HEK293 (cell line): ENCODE data around the gene KIF25.

Experiments
- CTCF ChIA-PET: fragments of 350-600 bp; formaldehyde crosslinking; extraction: SDS; loops from one replicate; lab custom pipeline; 2021; ENCODE audit warnings: antibody characterized with exemption; lab: Yijun Ruan, JAX
- POLR2A ChIA-PET: fragments of 300-600 bp; formaldehyde crosslinking; extraction: SDS; loops from one replicate; lab custom pipeline; 2020; ENCODE audit warnings: antibody characterized with exemption, inconsistent platforms; lab: Yijun Ruan, JAX
- H3K27ac ChIP-seq: fragments of 200-500 bp; sonication (Bioruptor generic); 2 replicates; pipeline ENCODE4 v1.5.1; 2014; ENCODE audit warnings: low read depth, low read length, control low read depth, inconsistent platforms; ENCODE audit errors: extremely low read depth
- H3K36me3 ChIP-seq, 2 experiments: fragments of 200-500 bp in 1 of 2; sonication (Bioruptor generic) in 1 of 2; 1 replicate in 1 of 2; 2 replicates in 1 of 2; pipeline ENCODE4 v1.5.1; 2014 to 2017; ENCODE audit warnings: inconsistent platforms in 2 of 2, low read length in 2 of 2; ENCODE audit not compliant: control insufficient read depth in 2 of 2, insufficient read depth in 1 of 2
- H3K4me1 ChIP-seq: fragments of 200-500 bp; sonication (Bioruptor generic); 2 replicates; pipeline ENCODE4 v1.5.1; 2014; ENCODE audit warnings: mild to moderate bottlenecking, low read length, inconsistent platforms; ENCODE audit not compliant: control insufficient read depth, insufficient read depth
- H3K4me3 ChIP-seq: 2 replicates; pipeline ENCODE4 v1.5.1; 2011; ENCODE audit warnings: low read depth, mild to moderate bottlenecking, control low read depth, low read length, moderate library complexity
- H3K9me3 ChIP-seq: fragments of 200-500 bp; sonication (Bioruptor generic); 2 replicates; pipeline ENCODE4 v1.5.1; 2014; ENCODE audit warnings: low read depth, low read length, inconsistent platforms; ENCODE audit not compliant: control insufficient read depth, insufficient read depth
- BCL6B ChIP-seq: fragments of 450-650 bp; formaldehyde crosslinking; IDR thresholded peaks from 2 replicates; pipeline ENCODE4 v1.5.1; 2017; ENCODE audit warnings: missing biosample characterization, missing genetic modification characterization
- GLI2 ChIP-seq: fragments of 450-650 bp; formaldehyde crosslinking; IDR thresholded peaks from 2 replicates; pipeline ENCODE4; 2017; ENCODE audit warnings: missing biosample characterization, missing genetic modification characterization, low read depth, borderline replicate concordance
- GLIS2 ChIP-seq: fragments of 450-650 bp; formaldehyde crosslinking; IDR thresholded peaks from 2 replicates; pipeline ENCODE4 v1.5.1; 2016; ENCODE audit warnings: missing biosample characterization, missing genetic modification characterization
- KLF1 ChIP-seq: fragments of 450-650 bp; formaldehyde crosslinking; IDR thresholded peaks from 2 replicates; pipeline ENCODE4 v1.5.1; 2016; ENCODE audit warnings: missing biosample characterization, missing genetic modification characterization
- KLF17 ChIP-seq: fragments of 450-650 bp; formaldehyde crosslinking; IDR thresholded peaks from 2 replicates; pipeline ENCODE4 v1.5.1; 2016; ENCODE audit warnings: missing biosample characterization, missing genetic modification characterization
- KLF8 ChIP-seq: fragments of 450-650 bp; formaldehyde crosslinking; IDR thresholded peaks from 2 replicates; pipeline ENCODE4 v1.5.1; 2016; ENCODE audit warnings: missing biosample characterization, missing genetic modification characterization
- MYNN ChIP-seq: fragments of 450-650 bp; formaldehyde crosslinking; IDR thresholded peaks from 2 replicates; pipeline ENCODE4 v1.5.1; 2016; ENCODE audit warnings: missing biosample characterization, missing genetic modification characterization, borderline replicate concordance
- TCF7L2 ChIP-seq: IDR thresholded peaks from 2 replicates; pipeline ENCODE4 v1.6.1; 2011; ENCODE audit warnings: low read depth, mild to moderate bottlenecking, inconsistent platforms, low read length, moderate library complexity, borderline replicate concordance
- ZBTB21 ChIP-seq: fragments of 450-650 bp; formaldehyde crosslinking; IDR thresholded peaks from 2 replicates; pipeline ENCODE4 v1.5.1; 2017; ENCODE audit warnings: missing biosample characterization, missing genetic modification characterization
- ZFP69B ChIP-seq: fragments of 450-650 bp; formaldehyde crosslinking; IDR thresholded peaks from 2 replicates; pipeline ENCODE4 v1.5.1; 2016; ENCODE audit warnings: missing biosample characterization, missing genetic modification characterization
- ZNF138 ChIP-seq: fragments of 450-650 bp; formaldehyde crosslinking; IDR thresholded peaks from 2 replicates; pipeline ENCODE4 v1.5.1; 2016; ENCODE audit warnings: missing biosample characterization, missing genetic modification characterization, borderline replicate concordance
- ZNF169 ChIP-seq: fragments of 450-650 bp; formaldehyde crosslinking; IDR thresholded peaks from 2 replicates; pipeline ENCODE4 v1.5.1; 2016; ENCODE audit warnings: missing biosample characterization, missing genetic modification characterization
- ZNF211 ChIP-seq: fragments of 450-650 bp; formaldehyde crosslinking; IDR thresholded peaks from 2 replicates; pipeline ENCODE4 v1.5.1; 2016; ENCODE audit warnings: low read depth, missing biosample characterization, missing genetic modification characterization
- ZNF23 ChIP-seq: fragments of 450-650 bp; formaldehyde crosslinking; IDR thresholded peaks from 2 replicates; pipeline ENCODE4 v1.5.1; 2016; ENCODE audit warnings: missing biosample characterization, missing genetic modification characterization, borderline replicate concordance
- ZNF24 ChIP-seq: fragments of 450-650 bp; formaldehyde crosslinking; IDR thresholded peaks from 2 replicates; pipeline ENCODE4 v1.5.1; 2016; ENCODE audit warnings: missing biosample characterization, missing genetic modification characterization
- ZNF266 ChIP-seq: fragments of 450-650 bp; formaldehyde crosslinking; IDR thresholded peaks from 2 replicates; pipeline ENCODE4 v1.5.1; 2016; ENCODE audit warnings: missing biosample characterization, missing genetic modification characterization, low read depth
- ZNF274 ChIP-seq, 2 experiments: fragments of 200-500 bp in 1 of 2; fragments of 450-650 bp in 1 of 2; sonication (Bioruptor generic) in 1 of 2; formaldehyde crosslinking in 1 of 2; IDR thresholded peaks; 2 replicates each; pipeline versions ENCODE4 v1.5.1 to v1.6.1; 2014 to 2016; ENCODE audit warnings: borderline replicate concordance in 1 of 2, inconsistent platforms in 1 of 2, low read length in 1 of 2, missing biosample characterization in 1 of 2, missing genetic modification characterization in 1 of 2
- ZNF335 ChIP-seq: fragments of 450-650 bp; formaldehyde crosslinking; conservative IDR thresholded peaks from 2 replicates; pipeline ENCODE4 v1.5.1; 2016; ENCODE audit warnings: missing biosample characterization, missing genetic modification characterization
- ZNF416 ChIP-seq: fragments of 450-650 bp; formaldehyde crosslinking; IDR thresholded peaks from 2 replicates; pipeline ENCODE4 v1.5.1; 2016; ENCODE audit warnings: missing biosample characterization, missing genetic modification characterization
- ZNF423 ChIP-seq: fragments of 450-650 bp; formaldehyde crosslinking; IDR thresholded peaks from 2 replicates; pipeline ENCODE4 v1.5.1; 2016; ENCODE audit warnings: missing biosample characterization, missing genetic modification characterization
- ZNF488 ChIP-seq: fragments of 450-650 bp; formaldehyde crosslinking; IDR thresholded peaks from 2 replicates; pipeline ENCODE4 v1.5.1; 2016; ENCODE audit warnings: missing biosample characterization, missing genetic modification characterization
- ZNF501 ChIP-seq: fragments of 450-650 bp; formaldehyde crosslinking; IDR thresholded peaks from 2 replicates; pipeline ENCODE4 v1.5.1; 2016; ENCODE audit warnings: missing biosample characterization, missing genetic modification characterization
- ZNF521 ChIP-seq: fragments of 450-650 bp; formaldehyde crosslinking; IDR thresholded peaks from 2 replicates; pipeline ENCODE4 v1.5.1; 2017; ENCODE audit warnings: missing biosample characterization, mild to moderate bottlenecking, missing genetic modification characterization
- ZNF623 ChIP-seq: fragments of 450-650 bp; formaldehyde crosslinking; IDR thresholded peaks from 2 replicates; pipeline ENCODE4 v1.5.1; 2016; ENCODE audit warnings: missing biosample characterization, missing genetic modification characterization
- ZNF624 ChIP-seq: fragments of 450-650 bp; formaldehyde crosslinking; IDR thresholded peaks from 2 replicates; pipeline ENCODE4 v1.5.1; 2017; ENCODE audit warnings: missing biosample characterization, missing genetic modification characterization
- ZNF660 ChIP-seq: fragments of 450-650 bp; IDR thresholded peaks from 2 replicates; pipeline ENCODE4 v1.5.1; 2018; ENCODE audit warnings: missing biosample characterization, mild to moderate bottlenecking, missing genetic modification characterization
- ZNF664 ChIP-seq: fragments of 450-650 bp; formaldehyde crosslinking; IDR thresholded peaks from 2 replicates; pipeline ENCODE4 v1.5.1; 2016; ENCODE audit warnings: missing biosample characterization, missing genetic modification characterization
- ZNF792 ChIP-seq: fragments of 450-650 bp; formaldehyde crosslinking; IDR thresholded peaks from 2 replicates; pipeline ENCODE4 v1.5.1; 2016; ENCODE audit warnings: missing biosample characterization, missing genetic modification characterization
- ZSCAN4 ChIP-seq: fragments of 450-650 bp; formaldehyde crosslinking; IDR thresholded peaks from 2 replicates; pipeline ENCODE4 v1.5.1; 2017; ENCODE audit warnings: missing biosample characterization, missing genetic modification characterization

The KIF25 gene

GRCh38 chr6:167968091-167968490 lies 29.4 kb upstream of the KIF25 start:
- H3K4me1 ChIP-seq: no peaks in the 10 kb centered on the region
- no peak overlapping the region for H3K27ac ChIP-seq
- CTCF ChIA-PET: interaction anchor here (0.5 to 2.1 kb wide), 26 partner anchors 8 to 1753 kb away, joined by 3 to 20 read pairs (median 4); no protein-coding TSS in a partner anchor
- no peaks in the 10 kb centered on the region for H3K9me3 ChIP-seq
- H3K4me3 ChIP-seq: no peak overlapping the region
- peaks cover 28 to 90% of the 10 kb centered on the region in 2 experiments for H3K36me3 ChIP-seq
- POLR2A ChIA-PET: no interaction called here
- TF ChIP-seq ZNF24: no peak
- TF ChIP-seq ZSCAN4 (tag by site-specific recombination): no peak
- no peak for TF ChIP-seq BCL6B (tag by site-specific recombination)
- no peak for TF ChIP-seq ZNF501 (tag by site-specific recombination)
- TF ChIP-seq KLF8: no peak
- no peak for TF ChIP-seq GLIS2
- TF ChIP-seq ZNF624: no peak
- no peak for TF ChIP-seq ZNF266 (tag by site-specific recombination)
- no peak for TF ChIP-seq ZNF138 (tag by site-specific recombination)
- no peak for TF ChIP-seq KLF17
- no peak for TF ChIP-seq ZNF169 (tag by site-specific recombination)
- no peak for TF ChIP-seq GLI2 (tag by site-specific recombination)
- TF ChIP-seq ZNF623 (tag by site-specific recombination): no peak
- TF ChIP-seq ZBTB21 (tag by site-specific recombination): no peak
- TF ChIP-seq ZNF23: no peak
- TF ChIP-seq KLF1 (tag by site-specific recombination): no peak
- no peak for TF ChIP-seq ZNF416

GRCh38 chr6:167970230-167970629 lies 27.2 kb upstream of the KIF25 start:
- no peak overlapping the region for H3K4me3 ChIP-seq
- CTCF ChIA-PET: interaction anchor here (0.7 to 1.3 kb wide), 4 partner anchors 17 to 575 kb away, joined by 3 to 5 read pairs (median 4); no protein-coding TSS in a partner anchor
- H3K36me3 ChIP-seq: peaks cover 23 to 69% of the 10 kb centered on the region in 2 experiments
- H3K27ac ChIP-seq: no peak overlapping the region
- H3K4me1 ChIP-seq: no peaks in the 10 kb centered on the region
- H3K9me3 ChIP-seq: no peaks in the 10 kb centered on the region
- POLR2A ChIA-PET: no interaction called here
- TF ChIP-seq KLF1 (tag by site-specific recombination): no peak
- TF ChIP-seq BCL6B (tag by site-specific recombination): no peak
- no peak for TF ChIP-seq TCF7L2
- no peak for TF ChIP-seq ZNF274 (IDR thresholded peaks at IDR 0.05; ENCODE audit: low read length)
- TF ChIP-seq ZNF274 (tag by site-specific recombination; IDR thresholded peaks at IDR 0.05; ENCODE audit: borderline replicate concordance): no peak
- TF ChIP-seq ZNF423 (tag by site-specific recombination): no peak
- TF ChIP-seq ZNF335 (tag by site-specific recombination): no peak
- no peak for TF ChIP-seq ZNF623 (tag by site-specific recombination)
- no peak for TF ChIP-seq ZNF501 (tag by site-specific recombination)
- TF ChIP-seq ZNF211: no peak
- TF ChIP-seq ZNF792 (tag by site-specific recombination): no peak
- TF ChIP-seq ZNF488 (tag by site-specific recombination): no peak
- TF ChIP-seq ZNF521 (tag by site-specific recombination): no peak
- TF ChIP-seq ZNF660 (tag by site-specific recombination): no peak
- no peak for TF ChIP-seq MYNN
- TF ChIP-seq ZFP69B (tag by site-specific recombination): no peak
- no peak for TF ChIP-seq ZNF664 (tag by site-specific recombination)
